NK-92 (cell line): ENCODE results near the gene LSG1.
"Not testable (repeated sequence)": the region's sequence is repeated elsewhere in the genome, so short reads cannot be mapped to it uniquely, and the experiment has no call there.

Source experiments
- DNase-seq: peaks from one replicate; lab custom pipeline; 2025; ENCODE audit not compliant: unreplicated experiment; lab: John Stamatoyannopoulos, UW

The LSG1 gene

DNA sequence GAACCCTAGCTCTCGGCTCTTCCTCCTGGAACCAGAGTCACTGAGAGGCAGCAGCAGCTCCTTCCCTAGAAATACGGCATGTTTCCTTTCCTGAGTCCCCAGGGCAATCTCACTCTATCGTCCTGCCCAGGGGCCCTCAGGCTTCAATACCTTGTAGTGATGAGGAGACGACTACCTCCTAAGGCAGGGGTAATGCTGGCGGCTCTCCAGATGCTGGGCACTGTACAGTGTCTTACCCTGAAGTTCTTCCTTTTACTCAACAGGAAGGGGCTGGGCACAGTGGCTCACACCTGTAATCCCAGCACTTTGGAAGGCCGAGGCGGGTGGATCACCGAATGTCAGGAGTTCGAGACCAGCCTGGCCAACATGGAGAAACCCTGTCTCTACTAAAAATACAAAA lies 52.2 kb downstream of the LSG1 start:
- no peak for DNase-seq

DNA sequence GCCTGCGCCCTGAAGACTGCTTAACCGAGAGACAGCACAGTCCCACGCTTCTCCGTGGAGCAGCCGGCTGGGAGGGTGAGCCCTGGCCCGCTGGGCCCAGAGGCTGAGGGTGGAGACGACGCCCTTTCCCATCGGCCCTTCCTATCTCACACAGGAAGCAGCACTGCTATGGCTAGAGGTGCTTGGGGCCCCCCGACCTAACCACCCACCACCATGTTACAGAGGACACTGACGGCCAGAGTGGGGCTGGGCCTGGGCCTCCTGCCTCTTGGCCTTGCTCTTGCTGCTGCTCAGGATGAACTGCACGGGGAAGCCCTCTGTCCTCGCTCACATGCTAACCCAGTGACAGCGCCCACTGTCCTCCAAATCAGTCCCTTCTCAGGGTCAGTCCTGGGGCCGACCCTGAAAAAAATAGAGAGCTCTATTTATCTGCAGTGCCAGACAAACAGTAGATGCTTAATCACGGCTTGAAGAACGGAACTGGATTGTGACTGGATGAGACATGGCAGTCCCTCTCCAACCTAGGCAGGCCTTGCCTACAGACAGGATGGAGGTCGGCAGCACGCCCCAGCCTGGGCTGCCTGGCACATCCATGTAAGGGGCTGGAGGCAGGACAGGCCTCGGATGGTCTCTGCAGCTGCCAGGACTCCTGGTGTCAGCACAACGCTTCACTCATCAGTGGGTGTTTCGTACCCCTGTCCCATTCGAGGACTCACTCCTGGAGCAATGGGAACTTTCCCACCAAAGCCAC lies 53.0 kb downstream of the LSG1 start:
- DNase-seq, result no peak

DNA sequence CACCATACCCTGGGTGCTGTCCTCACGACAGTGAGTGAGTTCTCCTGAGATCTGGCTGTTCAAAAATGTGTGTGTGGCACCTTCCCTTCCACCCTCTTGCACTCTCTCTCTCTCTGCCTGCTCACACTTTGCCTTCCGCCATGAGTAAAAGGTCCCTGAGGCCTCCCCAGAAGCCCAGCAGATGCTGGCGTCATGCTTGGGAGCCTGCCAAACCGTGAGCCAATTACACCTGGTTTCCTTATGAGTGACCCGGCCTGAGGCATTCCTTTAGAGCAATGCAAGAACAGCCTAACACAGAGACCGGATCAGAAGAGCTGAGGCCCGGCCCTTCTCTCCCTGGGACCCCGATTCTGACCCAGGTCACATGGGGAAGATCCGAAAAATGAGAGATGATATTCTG lies 54.2 kb downstream of the LSG1 start:
- no peak for DNase-seq

DNA sequence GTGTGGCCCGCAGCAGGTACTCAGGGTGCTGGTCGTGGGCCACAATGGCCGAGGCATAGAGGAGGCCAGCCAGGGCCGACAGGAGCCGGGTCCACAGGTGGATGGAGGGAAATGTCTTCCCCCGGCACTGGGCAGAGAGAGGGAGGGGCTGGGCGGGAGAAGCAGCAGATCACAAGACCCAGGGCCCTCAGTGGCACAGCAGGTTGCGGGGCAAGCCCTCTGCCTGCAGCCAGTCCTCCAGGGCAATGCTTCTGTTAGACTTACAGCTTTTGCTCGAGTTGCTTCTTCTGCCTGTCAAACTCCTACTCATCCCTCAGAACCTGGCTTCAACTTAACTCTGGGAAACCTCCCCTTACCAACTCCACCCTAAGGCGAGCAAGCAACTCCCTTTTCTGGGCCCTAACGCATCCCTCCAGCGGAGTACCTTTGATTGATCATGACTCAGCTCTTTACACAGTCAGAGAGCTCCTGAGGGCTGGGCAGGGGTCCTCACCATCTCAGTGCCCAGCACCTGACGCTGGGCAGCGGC lies 54.8 kb downstream of the LSG1 start:
- DNase-seq, result no peak

DNA sequence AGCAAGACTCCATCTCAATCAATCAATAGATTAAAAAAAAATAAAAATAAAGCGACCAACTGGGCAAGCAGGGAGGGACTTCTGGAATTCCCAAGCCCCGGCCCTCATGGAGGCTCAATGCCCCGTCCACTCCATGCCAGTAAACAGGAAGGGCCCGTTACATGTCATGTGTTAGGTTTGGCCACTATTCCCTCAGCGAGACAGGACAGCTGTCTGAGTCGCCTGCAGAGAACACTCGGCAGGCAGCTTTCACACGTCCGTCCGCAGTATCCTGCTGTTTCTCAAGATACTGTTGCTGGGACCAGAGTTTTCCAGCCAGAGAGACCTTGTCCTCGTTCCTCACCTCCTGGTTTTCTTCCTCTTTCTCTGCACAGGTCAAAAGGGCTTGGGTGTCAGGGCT lies 56.8 kb downstream of the LSG1 start:
- no peak for DNase-seq

DNA sequence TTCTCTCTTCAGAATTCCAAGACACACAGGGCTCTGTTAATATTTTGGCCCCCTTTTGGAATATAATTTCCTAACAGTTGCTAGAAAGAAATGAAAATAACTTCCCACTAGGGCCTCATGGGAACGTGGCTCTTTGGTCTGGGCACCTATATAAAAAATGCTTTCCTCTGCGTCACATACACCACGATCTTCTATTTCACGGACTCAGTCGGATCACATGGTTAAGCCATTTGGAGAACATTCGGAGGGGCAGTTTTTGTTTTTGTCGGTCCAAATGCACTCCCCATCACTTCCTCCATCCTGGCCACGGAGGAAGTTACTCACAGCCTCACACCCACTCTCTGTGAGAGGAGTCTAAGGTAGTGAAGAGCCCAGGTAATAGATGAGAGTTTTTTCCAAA lies 59.8 kb downstream of the LSG1 start:
- DNase-seq, result no peak

DNA sequence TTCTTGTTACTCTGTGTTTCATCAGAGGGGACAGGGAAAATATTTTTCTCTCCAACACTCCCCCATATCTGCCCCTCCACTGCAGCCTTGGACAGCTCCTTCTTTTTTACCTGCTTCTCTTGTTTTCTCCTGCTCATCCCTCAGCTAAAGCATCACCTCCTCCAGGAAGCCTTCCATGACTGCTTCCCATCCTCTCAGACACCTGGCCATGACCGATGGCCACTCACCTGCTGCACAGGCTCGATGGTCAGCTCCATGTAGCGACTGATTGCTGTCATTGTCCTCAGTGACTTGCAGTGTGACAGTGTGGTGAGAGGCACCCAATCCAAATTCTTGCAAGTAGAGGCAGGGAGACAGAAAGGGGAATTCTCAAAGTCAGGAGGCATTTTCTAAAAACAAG lies 61.3 kb downstream of the LSG1 start:
- DNase-seq, result no peak

DNA sequence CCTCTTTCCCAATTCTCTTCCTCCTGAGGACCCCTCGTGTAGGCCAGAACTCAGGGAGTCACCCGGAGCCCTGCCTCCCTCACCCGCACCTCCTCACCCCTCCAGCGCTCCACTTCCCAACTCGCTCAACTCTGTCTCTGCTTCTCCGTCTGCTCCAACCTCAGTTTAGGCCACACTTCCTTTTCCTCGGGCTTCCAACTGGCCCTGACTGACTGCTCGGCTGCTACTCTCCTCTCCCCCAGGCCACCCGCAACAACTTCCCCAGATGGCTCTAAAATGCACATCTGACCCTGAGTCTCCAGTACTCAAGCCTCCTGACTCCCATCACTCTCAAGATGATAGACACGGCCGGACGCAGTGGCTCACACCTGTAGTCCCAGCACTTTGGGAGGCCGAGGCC lies 62.4 kb downstream of the LSG1 start:
- no peak for DNase-seq

DNA sequence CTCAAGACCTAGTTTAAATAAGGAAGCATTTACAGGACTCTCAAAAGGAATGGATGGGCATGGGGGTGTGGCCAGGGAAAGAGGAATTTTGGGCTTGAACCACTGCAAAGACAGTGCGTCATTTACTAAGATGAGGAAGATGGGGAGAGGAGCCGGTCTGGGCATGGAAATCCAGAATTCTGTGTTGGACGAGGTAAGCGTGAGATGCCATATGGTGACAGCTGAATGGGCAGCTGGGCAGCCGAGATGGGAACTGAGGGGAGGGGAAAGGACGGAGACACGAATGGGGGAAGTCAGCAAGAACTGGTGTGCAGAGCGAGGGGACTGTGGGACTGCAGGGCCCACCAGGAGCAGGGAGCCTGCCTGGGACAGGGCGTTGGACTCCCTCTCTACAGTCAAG lies 63.0 kb downstream of the LSG1 start:
- no peak for DNase-seq

DNA sequence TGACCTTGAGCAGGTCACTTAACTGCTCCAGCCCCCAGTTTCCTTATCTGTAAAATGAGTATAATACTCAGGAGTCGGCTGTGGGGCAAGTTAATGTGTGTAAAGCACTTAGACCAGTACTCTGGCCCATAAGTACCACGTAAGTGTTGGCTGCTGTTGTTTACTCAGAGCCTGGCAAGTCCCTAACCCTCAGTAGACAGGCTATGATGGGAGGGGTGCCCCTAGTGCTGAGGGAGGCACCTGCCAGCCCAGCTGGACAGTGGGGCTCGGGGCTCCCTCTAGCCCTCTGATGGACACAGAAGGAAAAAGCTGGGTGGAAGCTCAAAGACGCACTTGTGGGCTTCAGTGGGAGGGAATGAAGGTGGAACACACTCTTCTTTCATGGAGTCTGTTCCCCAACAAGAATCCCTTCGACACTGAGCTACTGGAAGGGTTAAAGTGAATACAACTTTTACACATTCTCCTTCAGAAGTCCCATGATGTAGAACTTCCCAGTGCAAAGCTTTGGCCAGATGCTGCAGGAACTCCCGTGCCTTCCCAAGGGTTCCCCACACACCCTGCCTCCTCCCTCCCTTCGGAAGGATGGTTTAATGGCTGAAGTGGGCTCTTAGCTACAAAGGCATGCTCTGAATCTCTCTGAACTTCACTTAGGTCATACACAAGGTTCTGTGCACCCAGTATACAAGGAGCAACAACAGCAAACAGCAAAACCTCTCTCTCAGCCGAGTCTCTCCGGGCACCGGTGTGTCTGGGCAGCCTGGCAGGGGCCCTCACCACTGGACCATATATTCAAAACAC lies 64.2 kb downstream of the LSG1 start:
- DNase-seq, result no peak

DNA sequence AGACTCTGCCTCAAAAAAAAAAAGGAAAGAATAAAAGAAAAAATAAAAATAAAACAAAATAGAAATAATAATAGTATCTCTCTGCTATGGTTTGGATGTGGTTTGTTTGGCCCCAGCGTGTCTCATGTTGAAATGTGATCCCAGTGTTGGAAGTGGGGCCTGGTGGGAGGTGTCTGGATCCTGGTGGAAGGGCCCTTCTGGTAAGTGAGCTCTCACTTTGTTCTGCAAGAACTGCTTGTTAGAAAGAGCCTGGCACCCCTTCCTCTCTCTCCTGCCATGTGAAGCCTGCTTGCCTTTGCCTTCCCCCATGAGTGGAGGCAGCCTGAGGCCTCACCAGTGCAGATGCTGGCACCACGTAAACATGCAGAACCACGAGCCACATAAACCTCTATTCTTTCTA lies 65.0 kb downstream of the LSG1 start:
- DNase-seq, result no peak

DNA sequence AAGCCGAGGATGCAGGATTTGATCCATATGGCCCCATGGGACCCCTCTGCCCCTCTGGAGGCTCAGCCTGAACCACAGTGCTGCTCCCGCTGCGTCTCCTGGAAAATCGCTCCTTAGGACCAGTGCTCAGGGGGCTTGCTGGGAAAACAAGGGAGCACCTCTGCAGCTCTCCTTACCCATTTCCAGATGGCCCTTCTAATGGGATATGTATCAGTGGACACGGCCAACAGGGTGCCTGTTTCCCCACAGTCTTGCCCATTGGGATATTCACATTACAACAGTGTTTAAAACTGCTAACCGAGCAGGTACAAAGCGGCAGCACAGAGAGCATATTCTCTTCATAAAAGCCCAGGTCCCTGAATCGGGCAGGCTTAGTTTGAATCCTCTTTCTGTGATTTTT lies 65.8 kb downstream of the LSG1 start:
- DNase-seq, result no peak

DNA sequence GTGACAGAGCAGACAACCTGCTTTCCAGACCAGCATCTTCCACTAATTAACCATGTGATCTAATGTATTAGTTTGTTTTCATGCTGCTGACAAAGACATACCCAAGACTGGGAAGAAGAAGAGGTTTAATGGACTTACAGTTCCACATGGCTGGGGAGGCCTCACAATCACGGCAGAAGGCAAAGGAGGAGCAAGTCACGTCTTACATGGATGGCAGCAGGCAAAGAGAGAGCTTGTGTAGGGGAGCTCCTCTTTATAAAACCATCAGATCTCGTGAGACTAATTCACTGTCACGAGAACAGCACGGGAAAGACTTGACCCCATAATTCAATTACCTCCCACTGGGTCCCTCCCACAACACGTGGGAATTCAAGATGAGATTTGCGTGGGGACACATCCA lies 66.7 kb downstream of the LSG1 start:
- DNase-seq, result not testable (repeated sequence)

DNA sequence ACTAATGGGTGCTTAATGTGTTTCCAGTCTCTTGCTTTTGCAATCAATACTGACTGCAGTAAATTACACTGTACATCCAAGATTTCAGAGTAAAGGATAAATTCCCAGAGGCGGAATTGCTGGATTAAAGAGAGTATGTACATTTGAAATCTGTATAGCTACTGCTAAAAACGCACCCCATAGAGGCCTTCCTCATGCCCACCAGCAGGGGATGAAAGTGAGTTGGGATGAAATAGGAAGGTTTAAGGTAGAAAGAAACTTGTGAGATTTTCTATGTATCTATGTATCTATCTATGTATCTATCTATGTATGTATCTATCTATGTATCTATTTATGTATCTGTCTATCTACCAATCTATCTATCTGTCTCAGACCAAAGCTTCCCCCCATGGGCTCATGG lies 67.2 kb downstream of the LSG1 start:
- DNase-seq, result no peak

DNA sequence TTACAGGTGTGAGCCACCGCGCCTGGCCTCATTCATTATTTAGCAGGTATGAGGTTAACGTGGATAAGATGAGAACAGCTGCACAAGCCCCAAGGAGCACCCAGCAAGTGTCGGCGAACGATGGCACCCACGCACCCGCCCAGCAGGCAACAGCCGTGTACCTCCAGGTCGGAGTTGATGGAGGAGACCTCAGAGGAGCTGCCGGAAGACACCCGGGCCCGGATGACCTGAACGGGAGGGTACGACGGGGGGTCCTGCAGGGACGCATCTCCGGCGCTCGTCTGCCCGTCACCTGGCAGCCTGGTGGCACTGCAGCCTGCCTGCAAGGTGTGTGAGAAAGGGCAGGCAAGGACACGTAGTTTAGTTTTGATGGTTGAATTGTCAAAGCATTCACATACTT lies 67.9 kb downstream of the LSG1 start:
- no peak for DNase-seq

DNA sequence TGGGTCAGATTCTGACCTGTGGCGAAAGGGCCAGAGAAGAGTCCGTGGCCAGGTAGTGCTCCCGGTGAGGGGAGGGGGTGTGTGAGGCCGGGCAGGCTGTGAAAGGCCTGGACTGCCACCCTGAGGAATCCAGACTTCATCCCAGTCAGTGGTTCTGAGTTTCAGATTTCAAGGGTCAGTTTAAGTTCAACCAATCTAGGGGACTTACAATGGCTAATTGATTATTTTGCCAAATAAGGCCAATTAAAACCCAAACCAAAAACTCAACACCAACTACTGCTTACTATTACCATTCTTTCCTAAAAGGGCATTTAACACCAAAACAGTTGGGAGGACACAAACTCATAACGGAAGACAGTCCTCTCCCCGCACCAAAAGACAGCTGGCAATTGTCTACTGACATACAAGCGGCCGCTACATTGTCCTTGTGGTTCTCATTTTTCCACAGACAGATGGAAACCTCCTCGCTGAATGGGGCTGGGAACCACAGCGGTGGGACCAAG lies 69.3 kb downstream of the LSG1 start:
- DNase-seq, result no peak

DNA sequence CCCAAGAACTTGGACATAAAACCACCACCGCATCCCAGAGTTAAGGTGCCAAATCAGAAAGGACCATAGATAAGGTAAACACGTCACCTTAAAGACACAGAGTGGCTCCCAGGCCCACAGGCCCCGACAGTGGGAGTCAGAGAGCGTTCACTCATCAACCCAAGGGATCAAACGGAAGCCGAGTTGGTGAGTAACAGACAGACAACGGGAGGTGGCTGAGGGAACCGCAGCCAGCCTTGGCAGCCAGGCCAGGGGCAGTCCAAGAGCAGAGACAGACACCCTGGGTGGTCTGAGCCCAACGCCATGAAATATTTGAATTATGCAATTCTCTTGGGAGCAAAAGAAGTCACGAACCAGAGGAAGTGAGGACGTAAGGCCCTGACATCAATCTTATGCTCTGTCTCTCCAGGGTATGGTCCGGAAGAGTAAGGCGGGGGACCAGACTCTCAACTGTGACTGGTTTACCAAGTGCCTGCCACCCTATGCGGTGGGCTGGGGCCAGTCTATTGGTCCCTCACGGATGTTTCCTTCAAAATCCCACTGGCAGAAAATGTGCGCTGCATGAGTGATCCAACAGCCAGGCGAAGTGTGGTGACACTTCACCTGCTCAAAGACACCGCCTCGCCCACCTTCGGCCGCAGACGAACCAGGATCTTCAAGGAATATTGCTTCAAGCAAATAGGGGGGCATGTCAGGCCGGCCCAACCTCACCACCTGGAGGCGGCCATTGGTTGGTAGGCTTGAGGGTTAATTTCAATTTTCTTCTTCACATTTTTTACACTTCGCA lies 73.0 kb downstream of the LSG1 start:
- no peak for DNase-seq

DNA sequence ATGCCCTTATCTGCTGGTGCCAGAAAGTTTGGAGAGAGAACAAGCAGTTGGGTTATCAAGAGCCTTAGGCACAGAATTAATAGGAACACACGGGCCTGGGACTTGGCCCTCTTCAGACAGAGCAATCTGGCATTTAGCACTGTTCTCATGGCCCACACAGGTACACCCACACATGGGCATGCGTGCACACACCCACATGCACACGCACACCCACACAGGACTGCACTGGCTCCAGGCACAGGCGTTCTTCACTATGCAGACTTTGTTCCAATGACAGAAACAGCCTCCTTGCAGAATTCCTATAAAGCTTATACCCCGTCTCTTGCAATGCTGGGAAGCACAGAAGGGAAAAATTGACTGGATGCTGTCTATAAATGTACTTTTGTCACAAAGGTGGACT lies 75.1 kb downstream of the LSG1 start:
- no peak for DNase-seq

DNA sequence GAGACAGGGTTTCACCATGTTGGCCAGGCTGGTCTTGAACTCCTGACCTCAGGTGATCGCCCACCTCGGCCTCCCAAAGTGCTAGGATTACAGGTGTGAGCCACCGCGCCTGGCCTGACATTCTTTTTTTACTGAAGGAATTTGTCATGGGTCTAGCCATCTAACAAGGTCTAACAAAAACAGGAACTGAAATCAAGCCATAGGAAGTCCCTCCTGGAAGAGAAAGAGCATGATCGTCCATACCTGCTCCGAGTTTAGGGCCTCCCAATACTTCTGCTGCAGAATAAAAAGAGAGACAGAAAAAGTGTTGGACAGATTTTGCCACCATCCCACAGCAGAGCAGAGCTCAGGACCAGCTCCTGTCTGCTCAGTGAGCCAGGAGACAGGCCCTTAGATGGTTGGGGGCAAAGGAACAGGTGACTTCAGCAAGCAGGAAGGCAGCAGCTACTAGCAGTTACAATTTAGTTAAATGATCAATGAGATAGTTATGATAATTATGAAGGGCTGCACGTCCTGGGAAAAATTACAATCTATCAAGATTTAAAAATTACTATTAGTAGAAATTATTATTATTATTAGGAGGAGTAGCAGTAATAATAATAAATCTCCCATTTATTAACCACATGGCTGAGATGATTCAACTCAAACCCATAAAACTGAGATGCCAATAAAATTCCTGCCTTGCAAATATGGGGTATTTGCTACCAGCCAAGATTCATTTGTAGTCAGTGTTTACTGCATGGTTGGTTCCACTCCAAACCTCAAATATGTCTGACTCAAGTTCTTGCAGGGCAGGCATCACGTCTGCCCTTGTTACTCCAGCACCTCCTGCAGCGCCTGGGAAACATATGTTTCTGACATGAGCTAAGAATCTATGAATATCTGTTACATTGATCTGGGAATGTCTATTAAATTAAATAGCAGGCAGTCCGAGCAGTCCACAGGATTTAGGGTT lies 78.9 kb downstream of the LSG1 start:
- no peak for DNase-seq
